Adrenal gland (tissue), 12 donors: ENCODE measurements around the gene FPR1. TPM values are rescaled to one million over a fixed set of nuclear protein-coding genes. Genes with fewer than 3 reads are reported as not detected.
"Not testable (repeated sequence)": the region's sequence is repeated elsewhere in the genome, so short reads cannot be mapped to it uniquely, and the experiment has no call there.

Experiments
- DNase-seq, 7 donors: peaks; one replicate each; pipeline ENCODE4 v3.0.0-alpha.2; 2019 to 2020
- H3K27ac ChIP-seq, 5 donors: fragments of 200-600 bp; sonication (generic) in 4 of 5; 1 replicate in 3 of 5; 2 replicates in 2 of 5; pipeline versions ENCODE4 v1.5.1 to v1.8.0; 2016 to 2020; ENCODE audit warnings: mild to moderate bottlenecking in 1 of 5
- H3K27me3 ChIP-seq: fragments of 200-600 bp; 2 replicates; pipeline ENCODE4 v1.8.0; 2021
- H3K36me3 ChIP-seq, 2 donors: fragments of 200-600 bp; replicated peaks in 1 of 2; 1 replicate in 1 of 2; 2 replicates in 1 of 2; pipeline versions ENCODE4 v1.5.1 to v1.8.0; 2018 to 2022
- H3K4me1 ChIP-seq, 2 donors: fragments of 200-600 bp; replicated peaks in 1 of 2; 1 replicate in 1 of 2; 2 replicates in 1 of 2; pipeline versions ENCODE4 v1.5.1 to v1.8.0; 2018 to 2021
- H3K4me3 ChIP-seq, 4 donors: fragments of 200-600 bp; sonication (generic) in 3 of 4; one replicate each; pipeline ENCODE4 v1.5.1; 2016 to 2018
- H3K9me3 ChIP-seq, 3 donors: fragments of 200-600 bp; sonication (generic) in 1 of 3; replicated peaks in 1 of 3; 1 replicate in 2 of 3; 2 replicates in 1 of 3; pipeline versions ENCODE4 v1.5.1 to v1.8.0; 2016 to 2021
- POLR2A ChIP-seq, 2 donors: fragments of 450-650 bp; IDR thresholded peaks; one replicate each; pipeline ENCODE4 v1.6.1; 2017; ENCODE audit warnings: antibody characterized with exemption in 2 of 2, mild to moderate bottlenecking in 2 of 2, moderate library complexity in 1 of 2
- WGBS, 4 donors: extraction: QIAGEN DNeasy Blood & Tissue Kit in 2 of 4; methylation state at CpG; one replicate each; pipeline versions ENCODE4 v1.1.5 to v1.1.7; 2013 to 2017; 5-methylcytosine and 5-hydroxymethylcytosine counted together
- intact Hi-C, 2 donors: fragments of 100-400 bp; cut with DNase I; formaldehyde crosslinking; loops; one replicate each; pipeline versions ENCODE4 v1.14.1 to v1.15.0; 2022 to 2023
- polyA plus RNA-seq, 3 donors: library from polyadenylated mRNA; stranded (reverse); fragments of 200-250 nt in 2 of 3; fragments of 350-450 nt in 1 of 3; fragmentation: Illumina TruSeq in 1 of 3; extraction: RNeasy Lipid Tissue Mini Kit (QIAGEN cat#74804) in 1 of 3; gene quantifications; one replicate each; pipeline ENCODE4 v1.2.3, GENCODE V29; 2013 to 2014
- total RNA-seq, 9 donors: library from RNA; depleted of rRNA in 4 of 9; stranded (reverse); fragments of >200 nt in 4 of 9; fragments of 120-200 nt in 1 of 9; fragmentation: NEBNext Ultra II Directional in 1 of 9; extraction: Animal tissue kit (Norgen Biotek cat#: 25700) in 1 of 9; gene quantifications; one replicate each; pipeline versions ENCODE4 v1.1.0 to v1.2.4, GENCODE V29; 2013 to 2023
- TF ChIP-seq, protein P1 (sequence below), 6 experiments: fragments of 450-650 bp in 4 of 6; fragments of 200-600 bp in 2 of 6; sonication (generic) in 1 of 6; IDR thresholded peaks; 1 replicate in 5 of 6; 2 replicates in 1 of 6; pipeline versions ENCODE4 v1.5.1 to v1.8.0; 2016 to 2021; ENCODE audit warnings: antibody characterized with exemption in 6 of 6, mild to moderate bottlenecking in 2 of 6, moderate library complexity in 1 of 6
- donor health status: healthy with polysubstance abuse.
- donor health status: Bipolar disorder and iron deficiency.
- donor health status: DM: yes; HTN: yes; CAD: no.
- donor health status: DM: no; HTN: no; CAD: no.
- donor health status: DM: no; HTN: no; CAD: no.
- donor health status: DM: yes; HTN: yes; CAD: no.

Gene FPR1
- total and polyA plus RNA-seq, 12 donors, result 0.83 to 31.1 (median 13.4) TPM

DNA sequence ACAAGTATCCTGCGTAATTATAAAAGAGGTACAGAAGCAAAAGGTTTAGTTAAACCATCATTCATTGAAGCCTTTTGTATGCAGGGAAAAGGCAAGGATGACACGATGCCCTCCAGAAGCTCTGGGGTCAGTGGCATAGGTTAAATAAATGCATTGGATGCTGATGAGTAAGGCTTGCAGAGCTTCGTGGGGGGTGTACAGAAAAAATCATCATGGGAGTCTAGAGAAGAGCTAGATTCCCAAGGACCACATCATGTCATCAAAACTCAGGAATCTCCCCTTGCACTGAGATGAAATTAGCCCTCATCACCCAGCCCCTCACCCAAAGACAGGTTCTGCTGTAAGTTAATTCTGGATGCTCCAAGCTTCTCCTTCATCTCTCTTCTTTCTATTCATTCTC, 8.3 kb downstream of the FPR1 start:
- DNase-seq, result no peak
- WGBS, 4 donors, result 57 to 66% (median 61%) methylated on average over 3 of the region's 3 CpGs
- no peak overlapping the region for H3K27ac ChIP-seq
- TF ChIP-seq POLR2A (IDR thresholded peaks at IDR 0.05), result no peak
- TF ChIP-seq, protein P1, sequence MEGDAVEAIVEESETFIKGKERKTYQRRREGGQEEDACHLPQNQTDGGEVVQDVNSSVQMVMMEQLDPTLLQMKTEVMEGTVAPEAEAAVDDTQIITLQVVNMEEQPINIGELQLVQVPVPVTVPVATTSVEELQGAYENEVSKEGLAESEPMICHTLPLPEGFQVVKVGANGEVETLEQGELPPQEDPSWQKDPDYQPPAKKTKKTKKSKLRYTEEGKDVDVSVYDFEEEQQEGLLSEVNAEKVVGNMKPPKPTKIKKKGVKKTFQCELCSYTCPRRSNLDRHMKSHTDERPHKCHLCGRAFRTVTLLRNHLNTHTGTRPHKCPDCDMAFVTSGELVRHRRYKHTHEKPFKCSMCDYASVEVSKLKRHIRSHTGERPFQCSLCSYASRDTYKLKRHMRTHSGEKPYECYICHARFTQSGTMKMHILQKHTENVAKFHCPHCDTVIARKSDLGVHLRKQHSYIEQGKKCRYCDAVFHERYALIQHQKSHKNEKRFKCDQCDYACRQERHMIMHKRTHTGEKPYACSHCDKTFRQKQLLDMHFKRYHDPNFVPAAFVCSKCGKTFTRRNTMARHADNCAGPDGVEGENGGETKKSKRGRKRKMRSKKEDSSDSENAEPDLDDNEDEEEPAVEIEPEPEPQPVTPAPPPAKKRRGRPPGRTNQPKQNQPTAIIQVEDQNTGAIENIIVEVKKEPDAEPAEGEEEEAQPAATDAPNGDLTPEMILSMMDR (IDR thresholded peaks at IDR 0.05), result no peak
- H3K36me3 ChIP-seq, result no peaks in the 10 kb centered on the region
- H3K27me3 ChIP-seq, result no peaks in the 10 kb centered on the region
- no peak overlapping the region for H3K4me3 ChIP-seq
- intact Hi-C loops, result no loop called here
- H3K4me1 ChIP-seq, result no peaks in the 10 kb centered on the region
- H3K9me3 ChIP-seq, result no peaks in the 10 kb centered on the region

- H3K4me1 ChIP-seq, result no peaks in the 10 kb centered on the region
These were observed 8.9 kb downstream of the FPR1 start for GRCh38 chr19:51742789-51743188.

DNA sequence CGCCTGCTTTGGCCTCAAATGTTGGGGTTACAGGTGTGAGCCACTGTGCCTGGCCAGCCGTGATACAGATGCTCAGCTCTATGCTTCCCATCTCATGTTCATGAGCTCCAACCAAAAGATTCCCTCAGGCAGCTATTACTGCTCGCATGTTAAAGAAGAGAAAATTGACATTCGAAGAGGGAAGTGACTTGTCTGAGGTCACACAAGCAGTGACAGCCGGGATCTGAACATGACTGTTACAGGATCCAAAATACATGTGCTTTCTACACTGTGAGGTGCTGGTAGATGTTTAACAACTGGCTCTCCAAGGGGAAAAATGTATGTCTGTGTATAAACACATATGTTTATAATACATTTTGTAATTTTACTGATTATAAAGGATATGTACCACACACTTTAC, 11.3 kb downstream of the FPR1 start:
- TF ChIP-seq, protein P1 (IDR thresholded peaks at IDR 0.05), result no peak
- TF ChIP-seq POLR2A (IDR thresholded peaks at IDR 0.05), result no peak
- DNase-seq, result no peak
- H3K27me3 ChIP-seq, result peaks cover 4% of the 10 kb centered on the region

More at GRCh38 chr19:51742789-51743188, 8.9 kb downstream of the FPR1 start:
- no peak overlapping the region for H3K4me3 ChIP-seq
- H3K36me3 ChIP-seq, result no peaks in the 10 kb centered on the region
- 36 to 59% (median 57%) methylated on average over 6 of the region's 6 CpGs for WGBS, 4 donors
- DNase-seq, result no peak
- H3K9me3 ChIP-seq, result no peaks in the 10 kb centered on the region
- intact Hi-C loops, result no loop called here
- H3K27ac ChIP-seq, result no peak overlapping the region
- H3K27me3 ChIP-seq, result no peaks in the 10 kb centered on the region
- TF ChIP-seq, protein P1 (IDR thresholded peaks at IDR 0.05), result no peak
- no peak for TF ChIP-seq POLR2A (IDR thresholded peaks at IDR 0.05)

DNA sequence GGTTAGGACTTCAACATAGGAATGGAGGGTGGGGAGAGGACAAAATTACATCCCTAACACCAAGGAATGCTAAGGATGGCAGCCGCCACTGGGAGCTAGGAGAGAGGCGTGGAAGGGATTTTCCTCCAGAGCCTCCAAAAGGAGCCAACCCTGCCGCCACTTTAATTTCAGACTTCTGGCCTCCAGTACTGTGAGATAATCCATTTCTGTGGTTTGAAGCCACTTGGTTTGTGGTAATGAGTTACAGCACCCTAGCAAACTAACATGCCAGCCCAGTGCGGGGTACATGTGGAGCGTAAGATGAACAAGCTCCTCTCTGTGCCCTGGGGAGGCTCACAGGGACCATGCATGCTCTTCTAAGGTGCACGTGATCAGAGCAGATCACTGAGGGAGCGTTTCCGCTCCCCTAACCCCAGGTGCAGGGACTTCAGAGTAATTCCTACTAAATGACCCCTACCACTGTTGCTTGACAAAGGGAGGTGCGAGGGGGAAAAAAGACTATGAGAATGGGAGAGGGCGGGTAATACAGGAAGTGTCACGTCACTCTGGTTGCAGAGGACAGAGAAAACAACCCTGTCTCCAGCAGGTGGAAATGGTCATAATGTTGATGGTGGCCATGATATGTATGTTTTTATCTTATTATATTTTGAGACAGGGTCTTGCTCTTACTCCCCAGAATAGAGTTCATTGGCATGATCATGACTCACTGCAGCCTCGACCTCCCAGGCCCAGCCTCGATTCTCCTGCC, 12.0 kb downstream of the FPR1 start:
- 62 to 75% (median 70%) methylated on average over 10 to 13 of the region's 13 CpGs for WGBS, 4 donors
- no peaks in the 10 kb centered on the region for H3K36me3 ChIP-seq
- peaks cover 7% of the 10 kb centered on the region for H3K27me3 ChIP-seq
- no peaks in the 10 kb centered on the region for H3K4me1 ChIP-seq
- no peak overlapping the region for H3K27ac ChIP-seq
- no peak overlapping the region for H3K4me3 ChIP-seq
- H3K9me3 ChIP-seq, result no peaks in the 10 kb centered on the region
- DNase-seq, result no peak
- intact Hi-C loops, result no loop called here
- TF ChIP-seq, protein P1 (IDR thresholded peaks at IDR 0.05), result no peak
- TF ChIP-seq POLR2A (IDR thresholded peaks at IDR 0.05), result no peak

More for the DNA sequence above, 11.3 kb downstream of the FPR1 start:
- H3K9me3 ChIP-seq, result no peaks in the 10 kb centered on the region
- no peaks in the 10 kb centered on the region for H3K36me3 ChIP-seq
- no peak overlapping the region for H3K27ac ChIP-seq
- no peak overlapping the region for H3K4me3 ChIP-seq
- 62 to 74% (median 72%) methylated on average over 5 of the region's 5 CpGs for WGBS, 4 donors
- H3K4me1 ChIP-seq, result no peaks in the 10 kb centered on the region
- intact Hi-C loops, result no loop called here

DNA sequence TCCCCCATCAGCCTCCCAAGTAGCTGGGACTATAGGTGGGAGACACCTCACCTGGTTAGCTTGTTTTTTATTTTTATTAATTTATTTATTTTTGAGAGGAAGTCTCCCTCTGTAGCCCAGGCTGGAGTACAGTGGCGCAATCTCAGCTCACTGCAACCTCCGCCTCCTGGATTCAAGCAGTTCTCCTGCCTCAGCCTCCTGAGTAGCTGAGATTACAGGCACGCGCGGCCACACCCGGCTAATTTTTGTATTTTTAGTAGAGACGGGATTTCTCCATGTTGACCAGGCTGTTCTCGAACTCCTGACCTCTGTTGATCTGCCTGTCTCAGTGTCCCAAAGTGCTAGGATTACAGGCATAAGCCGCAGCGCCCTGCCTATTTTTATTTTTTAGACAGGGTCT, 13.2 kb downstream of the FPR1 start:
- intact Hi-C loops, H3K36me3 ChIP-seq, H3K4me1 ChIP-seq, H3K27me3 ChIP-seq, H3K27ac ChIP-seq, H3K4me3 ChIP-seq, DNase-seq, H3K9me3 ChIP-seq: not testable (repeated sequence)
- 84 to 88% (median 85%) methylated on average over 10 of the region's 10 CpGs for WGBS, 4 donors
